HEK293T (cell line): ENCODE measurements around the gene GC.

Experiments
- ARNT ChIP-seq: fragments of 450-650 bp; IDR thresholded peaks from 2 replicates; pipeline ENCODE4 v1.6.1; 2017; ENCODE audit warnings: mild to moderate bottlenecking
- BHLHE40 ChIP-seq: fragments of 450-650 bp; IDR thresholded peaks from 2 replicates; pipeline ENCODE4 v1.6.1; 2016; ENCODE audit warnings: mild to moderate bottlenecking, moderate library complexity, borderline replicate concordance
- FOXK2 ChIP-seq: fragments of 450-650 bp; IDR thresholded peaks from 2 replicates; pipeline ENCODE4 v1.6.1; 2016; ENCODE audit warnings: mild to moderate bottlenecking
- FOXM1 ChIP-seq: fragments of 450-650 bp; IDR thresholded peaks from 2 replicates; pipeline ENCODE4 v1.6.1; 2017; ENCODE audit warnings: mild to moderate bottlenecking, borderline replicate concordance
- HDGF ChIP-seq: fragments of 450-650 bp; IDR thresholded peaks from 2 replicates; pipeline ENCODE4 v1.6.1; 2017; ENCODE audit warnings: antibody characterized with exemption, borderline replicate concordance
- NFRKB ChIP-seq: fragments of 450-650 bp; IDR thresholded peaks from 2 replicates; pipeline ENCODE4 v1.6.1; 2016; ENCODE audit warnings: mild to moderate bottlenecking, moderate library complexity
- SP1 ChIP-seq: fragments of 450-650 bp; IDR thresholded peaks from 2 replicates; pipeline ENCODE4 v1.6.1; 2017
- SUZ12 ChIP-seq: fragments of 450-650 bp; IDR thresholded peaks from 2 replicates; pipeline ENCODE4 v1.6.1; 2016; ENCODE audit warnings: mild to moderate bottlenecking
- ZNF384 ChIP-seq: fragments of 450-650 bp; IDR thresholded peaks from 2 replicates; pipeline ENCODE4 v1.6.1; 2016

DNA sequence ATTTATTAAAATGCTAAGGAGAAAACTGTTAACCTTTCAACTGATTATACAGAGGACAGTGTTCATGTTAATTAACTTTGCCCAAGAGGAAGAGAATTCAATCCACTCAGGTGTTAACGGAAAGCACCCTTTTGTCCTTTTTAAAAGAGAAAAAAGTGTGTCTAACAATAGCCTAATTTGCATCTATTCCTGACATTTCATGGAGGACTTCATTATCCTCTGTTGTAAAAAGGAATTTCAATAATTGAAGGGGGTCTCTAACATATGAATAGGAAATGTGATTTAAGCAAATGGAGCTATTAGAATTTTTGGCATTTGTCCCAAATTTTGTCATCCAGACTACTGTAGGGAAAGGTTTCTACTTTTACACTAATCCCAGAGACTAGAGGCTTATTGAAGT, 44.6 kb upstream of the GC start:
- TF ChIP-seq FOXK2, result no peak
- TF ChIP-seq HDGF, result no peak
- no peak for TF ChIP-seq ZNF384
- no peak for TF ChIP-seq SP1
- TF ChIP-seq SUZ12, result no peak
- TF ChIP-seq FOXM1, result no peak
- TF ChIP-seq BHLHE40, result no peak
- no peak for TF ChIP-seq NFRKB
- no peak for TF ChIP-seq ARNT
